Activated naive CD4-positive, alpha-beta T cell treated with anti-CD3 and anti-CD28 coated beads for 36 hours (primary cell): Measurements from ENCODE around the gene PLD1. TPM values are rescaled to one million over a fixed set of nuclear protein-coding genes. Genes with fewer than 3 reads are reported as not detected.

Experiments
- total RNA-seq, 2 experiments: library from RNA; stranded (reverse); gene quantifications; one replicate each; pipeline ENCODE4 v1.2.3, GENCODE V29; 2021

The PLD1 gene
- total RNA-seq, 2 experiments from 2014 or later: 0.25 TPM; not detected in 1

Other genes starting within 250 kb of the PLD1 start
- gene TMEM212, start 32.9 kb upstream of the PLD1 start, total RNA-seq: not detected
- gene FNDC3B, start 229.1 kb upstream of the PLD1 start, total RNA-seq: 10 to 100 TPM in 1 of 2 experiments, 1 to 10 TPM in 1; 9.2 to 13.5 TPM